GM23338 (cell line): Measurements from ENCODE around the gene TMEM225B. TPM values are rescaled to one million over a fixed set of nuclear protein-coding genes. Genes with fewer than 3 reads are reported as not detected.

Experiments
- ATAC-seq: fragments of 200-7000 bp; cut with Tn5 transposase; 3 replicates; pipeline ENCODE4 v1.9.1; 2020
- DNase-seq: peaks from one replicate; pipeline ENCODE4 v3.0.0-alpha.2; 2015; ENCODE audit warnings: low spot score
- H2AFZ ChIP-seq: fragments of 200-600 bp; sonication (generic); 2 replicates; pipeline ENCODE4 v1.8.0; 2016; ENCODE audit warnings: antibody characterized with exemption, mild to moderate bottlenecking, moderate library complexity
- H3F3A ChIP-seq: fragments of 200-600 bp; sonication (generic); replicated peaks from 2 replicates; pipeline ENCODE4 v1.8.0; 2017; ENCODE audit warnings: antibody characterized with exemption, mixed run types, low read depth
- H3K27ac ChIP-seq: fragments of 200-600 bp; sonication (generic); 2 replicates; pipeline ENCODE4 v1.6.1; 2016; ENCODE audit warnings: low read depth
- H3K27me3 ChIP-seq: fragments of 200-600 bp; sonication (generic); 2 replicates; pipeline ENCODE4 v1.8.0; 2016; ENCODE audit warnings: mild to moderate bottlenecking, mixed run types, moderate library complexity; ENCODE audit not compliant: insufficient read depth
- H3K36me3 ChIP-seq: fragments of 200-600 bp; sonication (generic); 2 replicates; pipeline ENCODE4 v1.8.0; 2016; ENCODE audit warnings: mild to moderate bottlenecking; ENCODE audit not compliant: insufficient read depth
- H3K4me1 ChIP-seq: fragments of 200-600 bp; sonication (generic); 2 replicates; pipeline ENCODE4 v1.8.0; 2016; ENCODE audit warnings: mild to moderate bottlenecking, moderate library complexity; ENCODE audit not compliant: insufficient read depth
- H3K4me2 ChIP-seq: fragments of 200-600 bp; sonication (generic); 2 replicates; pipeline ENCODE4 v1.7.1; 2017; ENCODE audit warnings: mixed run types
- H3K4me3 ChIP-seq: fragments of 200-600 bp; sonication (generic); 2 replicates; pipeline ENCODE4 v1.6.1; 2016; ENCODE audit warnings: mixed run types
- H3K79me2 ChIP-seq: fragments of 200-600 bp; sonication (generic); replicated peaks from 2 replicates; pipeline ENCODE4 v1.8.0; 2017; ENCODE audit warnings: mild to moderate bottlenecking; ENCODE audit not compliant: insufficient read depth
- H3K9me2 ChIP-seq: fragments of 200-600 bp; sonication (generic); 2 replicates; pipeline ENCODE4 v1.8.0; 2017; ENCODE audit not compliant: insufficient read depth
- H4K20me1 ChIP-seq: fragments of 200-600 bp; sonication (generic); replicated peaks from 2 replicates; pipeline ENCODE4 v1.8.0; 2017; ENCODE audit warnings: mild to moderate bottlenecking; ENCODE audit not compliant: insufficient read depth
- H3K27ac Mint-ChIP-seq: 2 replicates; pipeline ENCODE4 v1.8.0; 2020; ENCODE audit warnings: inconsistent platforms, mild to moderate bottlenecking, moderate library complexity, mixed read lengths
- H3K27me3 Mint-ChIP-seq: 3 replicates; pipeline ENCODE4 v1.8.0; 2022; ENCODE audit warnings: low read depth, mild to moderate bottlenecking, moderate library complexity, mixed read lengths, inconsistent platforms; ENCODE audit not compliant: insufficient read depth, poor library complexity
- H3K36me3 Mint-ChIP-seq: 3 replicates; pipeline ENCODE4 v1.8.0; 2021; ENCODE audit warnings: low read depth, mild to moderate bottlenecking, inconsistent platforms, moderate library complexity, mixed read lengths
- H3K4me1 Mint-ChIP-seq: 3 replicates; pipeline ENCODE4 v1.8.0; 2020; ENCODE audit warnings: mild to moderate bottlenecking, inconsistent platforms, mixed read lengths
- H3K4me3 Mint-ChIP-seq: 3 replicates; pipeline ENCODE4 v1.8.0; 2021; ENCODE audit warnings: moderate library complexity, mild to moderate bottlenecking, inconsistent platforms, mixed read lengths
- H3K9me3 Mint-ChIP-seq: 3 replicates; pipeline ENCODE4 v1.8.0; 2020; ENCODE audit warnings: moderate library complexity, mild to moderate bottlenecking, inconsistent platforms, mixed read lengths
- CTCF ChIP-seq, 2 experiments: fragments of 200-600 bp in 1 of 2; sonication (generic) in 1 of 2; conservative IDR thresholded peaks; 2 replicates each; pipeline versions ENCODE4 v1.5.1 to v1.6.1; 2016 to 2017; ENCODE audit warnings: antibody characterized with exemption in 2 of 2, low read depth in 2 of 2, mild to moderate bottlenecking in 2 of 2, moderate library complexity in 1 of 2
- EZH2 ChIP-seq: fragments of 200-600 bp; sonication (generic); IDR thresholded peaks from one replicate; pipeline ENCODE4 v1.8.0; 2017; ENCODE audit warnings: antibody characterized with exemption, mild to moderate bottlenecking, low read depth; ENCODE audit not compliant: unreplicated experiment
- EZH2phosphoT487 ChIP-seq: fragments of 200-600 bp; sonication (generic); IDR thresholded peaks from one replicate; pipeline ENCODE4 v1.8.1; 2018; ENCODE audit warnings: antibody characterized with exemption; ENCODE audit not compliant: unreplicated experiment
- JUNB ChIP-seq: IDR thresholded peaks from one replicate; pipeline ENCODE4 v1.6.1; 2016; ENCODE audit warnings: antibody characterized with exemption; ENCODE audit not compliant: unreplicated experiment
- NANOG ChIP-seq: IDR thresholded peaks from 2 replicates; pipeline ENCODE4 v1.6.1; 2016; ENCODE audit warnings: antibody characterized with exemption, borderline replicate concordance
- POLR2AphosphoS5 ChIP-seq: IDR thresholded peaks from 2 replicates; pipeline ENCODE4 v1.6.1; 2016; ENCODE audit warnings: antibody characterized with exemption, low read depth
- REST ChIP-seq: IDR thresholded peaks from one replicate; pipeline ENCODE4 v1.6.1; 2018; ENCODE audit warnings: antibody characterized with exemption; ENCODE audit not compliant: unreplicated experiment
- STAT1 ChIP-seq: IDR thresholded peaks from one replicate; pipeline ENCODE4 v1.6.1; 2016; ENCODE audit warnings: antibody characterized with exemption; ENCODE audit not compliant: unreplicated experiment
- ZNF114 ChIP-seq: fragments of 250-450 bp; sonication (Bioruptor Pico); IDR thresholded peaks from 2 replicates; pipeline ENCODE4 v1.5.0; 2020; ENCODE audit warnings: mild to moderate bottlenecking, moderate library complexity
- ZNF331 ChIP-seq: fragments of 250-450 bp; sonication (Bioruptor Pico); IDR thresholded peaks from 2 replicates; pipeline ENCODE4 v1.5.0; 2020; ENCODE audit warnings: low read depth, mild to moderate bottlenecking, moderate library complexity
- ZNF462 ChIP-seq: fragments of 250-450 bp; sonication (Bioruptor Pico); IDR thresholded peaks from 2 replicates; pipeline ENCODE4 v1.5.0; 2020; ENCODE audit warnings: mild to moderate bottlenecking, moderate library complexity
- polyA plus RNA-seq: library from polyadenylated mRNA; unstranded; fragments of >200 nt; fragmentation: Nextera tagmentation; extraction: Ambion mirVana; gene quantifications from 2 replicates; pipeline ENCODE4 v1.2.1, GENCODE V29; 2016
- total RNA-seq: library from RNA; depleted of rRNA; stranded (reverse); fragments of >200 nt; shearing (Covaris generic); gene quantifications from 2 replicates; pipeline ENCODE4 v1.2.3, GENCODE V29; 2014

TMEM225B gene
- total and polyA plus RNA-seq, 2 experiments from 2014 or later = 0.45 TPM; not detected in 1

GRCh38 chr7:99625961-99626360 is 27.9 kb downstream of the TMEM225B start (continued):
- TF ChIP-seq STAT1 (no peak), NANOG (no peak), EZH2 (no peak), CTCF (conservative IDR thresholded peaks at IDR 0.05; ENCODE audit: low read depth in 2 of 2) (no peak), ZNF114 (no peak), JUNB (no peak)

- Histone ChIP-seq H3K9me2 (no peaks in the 10 kb centered on the region), H3K4me2 (no peak overlapping the region), H3K4me1 (peaks cover 13% of the 10 kb centered on the region), H4K20me1 (peaks cover 23% of the 10 kb centered on the region), H3K79me2 (no peaks in the 10 kb centered on the region), H3K4me3 (no peak overlapping the region), H3K27ac (no peak overlapping the region), H2AFZ (no peak overlapping the region), H3K36me3 (peaks cover 22% of the 10 kb centered on the region), H3K27me3 (no peaks in the 10 kb centered on the region), H3F3A (0 out of 2 replicates have a peak, but pooled peaks cover 8% of the 10 kb centered on the region)
- peaks cover 91% of the 10 kb centered on the region for H3K36me3 Mint-ChIP-seq
- H3K4me3 Mint-ChIP-seq = no peak overlapping the region
- H3K27me3 Mint-ChIP-seq = peaks cover 15% of the 10 kb centered on the region
- H3K4me1 Mint-ChIP-seq = peaks cover 35% of the 10 kb centered on the region
- no peak for ATAC-seq
- DNase-seq = no peak
- no peak overlapping the region for H3K27ac Mint-ChIP-seq
- no peaks in the 10 kb centered on the region for H3K9me3 Mint-ChIP-seq
- TF ChIP-seq NANOG (no peak), ZNF331 (CRISPR knock-in tag) (no peak), POLR2AphosphoS5 (no peak), STAT1 (no peak), ZNF462 (CRISPR knock-in tag) (no peak), CTCF (conservative IDR thresholded peaks at IDR 0.05; ENCODE audit: low read depth in 2 of 2) (no peak), EZH2phosphoT487 (no peak), JUNB (no peak), EZH2 (no peak), REST (no peak), ZNF114 (no peak)
Observed at GRCh38 chr7:99626661-99627060, 28.6 kb downstream of the TMEM225B start.
